ENCODE results near the gene UROD. TPM values are rescaled to one million over a fixed set of nuclear protein-coding genes. Genes with fewer than 3 reads are reported as not detected.

Gene UROD
- total and polyA plus RNA-seq, 4 donors: 78.5 to 717 (median 102) TPM

DNA sequence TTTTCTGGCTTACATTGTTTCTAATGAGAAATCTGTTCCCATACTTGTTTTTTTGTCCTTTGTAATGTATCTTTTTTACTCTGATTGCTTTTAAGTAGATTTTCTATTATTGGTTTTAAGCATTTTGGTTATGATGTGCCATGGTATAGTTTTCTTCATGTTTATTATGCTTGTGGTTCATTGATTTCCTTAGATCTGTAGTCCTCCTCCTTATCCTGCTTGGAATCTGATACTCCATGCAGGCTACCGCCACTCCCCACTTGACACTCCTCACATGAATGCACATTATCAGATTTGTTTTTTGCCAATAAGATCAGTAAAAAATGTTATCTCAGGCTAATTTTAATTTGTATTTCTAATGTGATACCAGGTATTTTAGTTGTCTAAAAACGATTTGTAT, 20.8 kb downstream of the UROD start:
- WGBS: 91% methylated on average over 2 of the region's 2 CpGs
- Histone ChIP-seq H3K9me3 (ENCODE audit: control insufficient read depth in 4 of 4, low read length in 3 of 4) (no peaks in the 10 kb centered on the region), H3K27ac (ENCODE audit: low read depth in 1 of 2, low read length in 2 of 2) (no peak overlapping the region), H3K36me3 (ENCODE audit: control insufficient read depth in 4 of 4, insufficient read depth in 3 of 4, low read depth in 1 of 4, low read length in 3 of 4) (no peaks in the 10 kb centered on the region), H3K9ac (ENCODE audit: low read depth in 1 of 2, low read length in 2 of 2) (no peak overlapping the region), H3K27me3 (ENCODE audit: control insufficient read depth in 4 of 4, insufficient read depth in 4 of 4, low read length in 3 of 4) (no peaks in the 10 kb centered on the region), H3K4me3 (ENCODE audit: low read depth in 1 of 3, low read length in 3 of 3) (no peak overlapping the region), H3K4me1 (ENCODE audit: control insufficient read depth in 4 of 4, insufficient read depth in 4 of 4, low read length in 3 of 4) (no peaks in the 10 kb centered on the region)
- TF ChIP-seq FOXA2 (IDR thresholded peaks at IDR 0.05) (no peak), HNF4G (IDR thresholded peaks at IDR 0.05) (no peak), HNF4A (conservative IDR thresholded peaks at IDR 0.05) (no peak), EGR1 (IDR thresholded peaks at IDR 0.05; ENCODE audit: low read depth in 2 of 2) (no peak), ATF3 (IDR thresholded peaks at IDR 0.05) (no peak), NR2F2 (IDR thresholded peaks at IDR 0.05) (no peak), ZBTB33 (IDR thresholded peaks at IDR 0.05) (no peak), RXRA (IDR thresholded peaks at IDR 0.05) (no peak), TAF1 (conservative IDR thresholded peaks at IDR 0.05) (no peak), FOXA1 (IDR thresholded peaks at IDR 0.05) (no peak), CTCF (IDR thresholded peaks at IDR 0.05; ENCODE audit: low read depth, low read length, missing input control) (no peak), GABPA (IDR thresholded peaks at IDR 0.05 in 1 of 2, conservative IDR thresholded peaks at IDR 0.05 in 1 of 2) (no peak), SP1 (IDR thresholded peaks at IDR 0.05) (no peak), MAX (IDR thresholded peaks at IDR 0.05) (no peak), YY1 (IDR thresholded peaks at IDR 0.05) (no peak), JUND (IDR thresholded peaks at IDR 0.05) (no peak), RAD21 (IDR thresholded peaks at IDR 0.05) (no peak)
- TF ChIP-seq, protein P1, sequence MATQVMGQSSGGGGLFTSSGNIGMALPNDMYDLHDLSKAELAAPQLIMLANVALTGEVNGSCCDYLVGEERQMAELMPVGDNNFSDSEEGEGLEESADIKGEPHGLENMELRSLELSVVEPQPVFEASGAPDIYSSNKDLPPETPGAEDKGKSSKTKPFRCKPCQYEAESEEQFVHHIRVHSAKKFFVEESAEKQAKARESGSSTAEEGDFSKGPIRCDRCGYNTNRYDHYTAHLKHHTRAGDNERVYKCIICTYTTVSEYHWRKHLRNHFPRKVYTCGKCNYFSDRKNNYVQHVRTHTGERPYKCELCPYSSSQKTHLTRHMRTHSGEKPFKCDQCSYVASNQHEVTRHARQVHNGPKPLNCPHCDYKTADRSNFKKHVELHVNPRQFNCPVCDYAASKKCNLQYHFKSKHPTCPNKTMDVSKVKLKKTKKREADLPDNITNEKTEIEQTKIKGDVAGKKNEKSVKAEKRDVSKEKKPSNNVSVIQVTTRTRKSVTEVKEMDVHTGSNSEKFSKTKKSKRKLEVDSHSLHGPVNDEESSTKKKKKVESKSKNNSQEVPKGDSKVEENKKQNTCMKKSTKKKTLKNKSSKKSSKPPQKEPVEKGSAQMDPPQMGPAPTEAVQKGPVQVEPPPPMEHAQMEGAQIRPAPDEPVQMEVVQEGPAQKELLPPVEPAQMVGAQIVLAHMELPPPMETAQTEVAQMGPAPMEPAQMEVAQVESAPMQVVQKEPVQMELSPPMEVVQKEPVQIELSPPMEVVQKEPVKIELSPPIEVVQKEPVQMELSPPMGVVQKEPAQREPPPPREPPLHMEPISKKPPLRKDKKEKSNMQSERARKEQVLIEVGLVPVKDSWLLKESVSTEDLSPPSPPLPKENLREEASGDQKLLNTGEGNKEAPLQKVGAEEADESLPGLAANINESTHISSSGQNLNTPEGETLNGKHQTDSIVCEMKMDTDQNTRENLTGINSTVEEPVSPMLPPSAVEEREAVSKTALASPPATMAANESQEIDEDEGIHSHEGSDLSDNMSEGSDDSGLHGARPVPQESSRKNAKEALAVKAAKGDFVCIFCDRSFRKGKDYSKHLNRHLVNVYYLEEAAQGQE (IDR thresholded peaks at IDR 0.05): no peak
- no peak for DNase-seq (ENCODE audit: low spot score)

Measured in liver (tissue), 9 donors.